Calu3 (cell line): ENCODE data around the gene MYD88. TPM values are rescaled to one million over a fixed set of nuclear protein-coding genes. Genes with fewer than 3 reads are reported as not detected.

ENCODE experiments used
- Bru-seq: library from RNA; stranded (reverse); fragments of 400-500 nt; gene quantifications from one replicate; lab custom pipeline; 2021; lab: Mats Ljungman, UMichigan
- BruChase-seq, 2 experiments: library from RNA; stranded (reverse); fragments of 400-500 nt; gene quantifications; one replicate each; lab custom pipeline; 2021; lab: Mats Ljungman, UMichigan
- BruUV-seq: library from RNA; stranded (reverse); fragments of 400-500 nt; replicated peaks from 2 replicates; lab custom pipeline; 2021; lab: Mats Ljungman, UMichigan
- CTCF ChIA-PET: fragments of 300-600 bp; sonication (Branson Sonifier 250); formaldehyde crosslinking; loops from one replicate; lab custom pipeline; 2022; ENCODE audit warnings: antibody characterized with exemption; lab: Charles Lee
- DNase-seq: peaks from one replicate; pipeline ENCODE4 v3.0.0; 2022
- H3K27ac Mint-ChIP-seq: one replicate; pipeline ENCODE4 v1.8.0; 2022; ENCODE audit warnings: mixed read lengths; ENCODE audit not compliant: unreplicated experiment
- H3K27me3 Mint-ChIP-seq: one replicate; pipeline ENCODE4 v1.8.0; 2022; ENCODE audit warnings: mixed read lengths; ENCODE audit not compliant: unreplicated experiment
- H3K36me3 Mint-ChIP-seq: one replicate; pipeline ENCODE4 v1.8.0; 2022; ENCODE audit warnings: mild to moderate bottlenecking, moderate library complexity, mixed read lengths; ENCODE audit not compliant: insufficient read depth, unreplicated experiment
- H3K4me1 Mint-ChIP-seq: one replicate; pipeline ENCODE4 v1.8.0; 2022; ENCODE audit warnings: mild to moderate bottlenecking, low read depth, mixed read lengths; ENCODE audit not compliant: unreplicated experiment
- H3K4me3 Mint-ChIP-seq: one replicate; pipeline ENCODE4 v1.8.0; 2022; ENCODE audit warnings: mild to moderate bottlenecking, low read depth, moderate library complexity, mixed read lengths; ENCODE audit not compliant: unreplicated experiment
- H3K9me3 Mint-ChIP-seq: one replicate; pipeline ENCODE4 v1.8.0; 2022; ENCODE audit warnings: low read depth, mixed read lengths; ENCODE audit not compliant: unreplicated experiment
- CTCF ChIP-seq: fragments of 200-600 bp; IDR thresholded peaks from one replicate; pipeline ENCODE4 v1.8.0; 2022; ENCODE audit warnings: antibody characterized with exemption; ENCODE audit not compliant: unreplicated experiment
- intact Hi-C: fragments of 100-400 bp; cut with micrococcal nuclease; formaldehyde crosslinking; loops from one replicate; pipeline ENCODE4 v1.10.0; 2022; ENCODE audit not compliant: unreplicated experiment
- long read RNA-seq: library from polyadenylated mRNA; stranded (forward); transcript quantifications from one replicate; pipeline ENCODE4 v2.0.0, GENCODE V29; 2022
- total RNA-seq: library from RNA; stranded (reverse); gene quantifications from 2 replicates; pipeline ENCODE4 v1.2.3, GENCODE V29; 2022

MYD88 gene
- total RNA-seq (35.2 and 44.2 TPM in 2 replicates), Bru-seq, nascent RNA (percentile 73 among the genes with signal in this experiment), BruChase-seq, experiment 1, labeled RNA remaining after a 6-hour chase (percentile 91 among the genes with signal in this experiment), BruChase-seq, experiment 2, labeled RNA remaining after a 2-hour chase (percentile 95 among the genes with signal in this experiment)
- long read RNA-seq, transcript MYD88-201 (5 exons, 2,850 nt): major isoform, 38 of 127 reads
- long read RNA-seq, transcript MYD88-210 (2 exons, 3,314 nt): minor isoform, 6 of 127 reads
- long read RNA-seq, partial matches to known transcripts: 4 of 127 reads
- long read RNA-seq, other reads (novel, unspliced or antisense): 76 of 127 reads

GRCh38 chr3:38138349-38139190 lies at the start of gene MYD88:
Gene MYD88, plus strand, starts transcription at chr3:38138661. Its CDS starts 40 bp downstream, at chr3:38138701.
- peaks cover 61% of the 10 kb centered on the region for H3K4me1 Mint-ChIP-seq
- peak within 1 kb of the TSS; percentile 85 for H3K4me3 Mint-ChIP-seq
- peaks cover 45% of the 10 kb centered on the region for H3K36me3 Mint-ChIP-seq
- no peak for TF ChIP-seq CTCF
- H3K9me3 Mint-ChIP-seq: no peaks in the 10 kb centered on the region
- intact Hi-C loops: no loop called here
- H3K27me3 Mint-ChIP-seq: no peaks in the 10 kb centered on the region
- BruUV-seq: no TSS peak
- H3K27ac Mint-ChIP-seq: peak within 1 kb of the TSS; percentile 92
- CTCF ChIA-PET: interaction anchor here (0.5 to 4.2 kb wide), 5 partner anchors 26 to 360 kb away, joined by 3 to 24 read pairs (median 4); partner anchors contain the start of genes OXSR1 and XYLB
- peak; percentile 75 for DNase-seq

DNA sequence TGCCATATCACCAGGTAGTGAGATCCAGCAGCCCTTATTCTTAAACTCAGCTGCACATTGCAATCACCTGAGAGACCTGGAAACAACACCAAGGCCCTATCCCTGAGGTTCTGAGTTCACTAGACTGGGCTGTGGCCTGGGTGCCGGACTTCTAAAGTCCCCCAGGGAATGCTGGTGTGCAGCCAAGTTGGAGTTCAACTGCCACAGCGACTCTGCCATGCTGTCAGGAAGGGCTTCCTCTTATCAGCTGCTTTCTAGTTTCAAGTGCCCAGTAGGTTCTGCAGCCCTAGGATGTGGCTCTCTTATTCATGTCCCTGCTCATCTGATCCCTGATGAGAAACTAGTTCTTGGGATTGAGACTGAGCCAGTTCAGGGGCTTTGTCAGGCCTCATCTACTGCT lies 49.3 kb upstream of the MYD88 start:
- peaks cover 7% of the 10 kb centered on the region for H3K36me3 Mint-ChIP-seq
- DNase-seq: no peak
- no TSS peak for BruUV-seq
- H3K27me3 Mint-ChIP-seq: peaks cover 35% of the 10 kb centered on the region
- H3K4me3 Mint-ChIP-seq: no peak overlapping the region
- no peaks in the 10 kb centered on the region for H3K4me1 Mint-ChIP-seq
- CTCF ChIA-PET: no interaction called here
- TF ChIP-seq CTCF: no peak
- peaks cover 3% of the 10 kb centered on the region for H3K9me3 Mint-ChIP-seq
- intact Hi-C loops: no loop called here
- H3K27ac Mint-ChIP-seq: no peak overlapping the region

GRCh38 chr3:38090453-38090852 lies 48.0 kb upstream of the MYD88 start:
- no peak for TF ChIP-seq CTCF
- intact Hi-C loops: no loop called here
- CTCF ChIA-PET: no interaction called here

DNA sequence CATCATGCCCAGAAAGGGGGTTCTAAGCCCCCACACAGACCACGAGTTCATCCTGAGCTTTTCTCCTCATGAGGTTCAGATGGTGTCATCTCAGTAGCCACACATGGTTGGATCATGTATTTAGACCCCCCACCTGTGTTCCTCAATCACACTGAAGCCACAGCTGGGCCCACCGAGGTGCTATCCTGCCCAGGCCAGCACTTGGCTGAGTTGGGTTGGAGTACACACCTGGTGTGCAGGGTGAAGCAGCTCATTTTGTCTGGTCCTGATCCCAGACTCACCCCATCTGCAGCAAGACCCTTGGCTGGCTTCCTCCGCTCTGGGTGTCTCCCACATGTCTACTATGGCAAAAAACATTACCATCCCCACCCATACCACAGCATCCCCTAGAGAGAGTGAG lies 43.5 kb upstream of the MYD88 start:
- Mint-ChIP-seq H3K27ac (no peak overlapping the region), H3K4me3 (no peak overlapping the region), H3K9me3 (no peaks in the 10 kb centered on the region), H3K4me1 (no peaks in the 10 kb centered on the region), H3K36me3 (no peaks in the 10 kb centered on the region), H3K27me3 (peaks cover 93% of the 10 kb centered on the region)
- no TSS peak for BruUV-seq
- CTCF ChIA-PET: interaction anchor here (0.7 kb wide), 1 partner anchor 23 kb away, joined by 3 read pairs; no protein-coding TSS in a partner anchor
- no peak for DNase-seq
- intact Hi-C loops: no loop called here
- no peak for TF ChIP-seq CTCF

More at GRCh38 chr3:38090453-38090852, 48.0 kb upstream of the MYD88 start:
- no peaks in the 10 kb centered on the region for H3K36me3 Mint-ChIP-seq
- no peak overlapping the region for H3K27ac Mint-ChIP-seq
- no peak for DNase-seq
- no peaks in the 10 kb centered on the region for H3K4me1 Mint-ChIP-seq
- BruUV-seq: no TSS peak
- peaks cover 48% of the 10 kb centered on the region for H3K27me3 Mint-ChIP-seq
- no peaks in the 10 kb centered on the region for H3K9me3 Mint-ChIP-seq
- no peak overlapping the region for H3K4me3 Mint-ChIP-seq
